Upper lobe of right lung (tissue), 1 donor: Measurements from ENCODE around the gene CAAP1. TPM values are rescaled to one million over a fixed set of nuclear protein-coding genes. Genes with fewer than 3 reads are reported as not detected.

Experiments
- ATAC-seq: fragments of 200-7000 bp; cut with Tn5 transposase; one replicate; pipeline ENCODE4 v1.9.1; 2020; ENCODE audit warnings: mild to moderate bottlenecking, moderate library complexity
- DNase-seq: peaks from one replicate; pipeline ENCODE4 v3.0.0-alpha.2; 2020
- H3K27ac ChIP-seq: fragments of 200-600 bp; one replicate; pipeline ENCODE4 v1.8.0; 2022
- H3K27me3 ChIP-seq: fragments of 200-600 bp; one replicate; pipeline ENCODE4 v1.8.0; 2022; ENCODE audit warnings: mild to moderate bottlenecking
- H3K36me3 ChIP-seq: fragments of 200-600 bp; one replicate; pipeline ENCODE4 v1.8.0; 2022
- H3K4me1 ChIP-seq: fragments of 200-600 bp; one replicate; pipeline ENCODE4 v1.8.0; 2022
- H3K4me3 ChIP-seq: fragments of 200-600 bp; one replicate; pipeline ENCODE4 v1.8.0; 2022; ENCODE audit warnings: mild to moderate bottlenecking
- H3K9me3 ChIP-seq: fragments of 200-600 bp; one replicate; pipeline ENCODE4 v1.8.0; 2022
- intact Hi-C: fragments of 100-400 bp; cut with DNase I; formaldehyde crosslinking; loops from one replicate; pipeline ENCODE4 v1.11.0; 2022
- total RNA-seq: library from RNA; stranded (reverse); fragmentation: NEBNext Ultra II Directional; extraction: Animal tissue kit (Norgen Biotek cat#: 25700); gene quantifications from one replicate; pipeline ENCODE4 v1.2.1, GENCODE V29; 2021
- TF ChIP-seq, protein P1 (sequence below): fragments of 200-600 bp; IDR thresholded peaks from one replicate; pipeline ENCODE4 v1.8.0; 2022; ENCODE audit warnings: antibody characterized with exemption
- donor health status: DM: no; HTN: yes; CAD: no; lungs with severe emphysema.

The CAAP1 gene
- total RNA-seq, 1 donor from 2014 or later, result 11.6 TPM

- Histone ChIP-seq H3K27me3 (no peaks in the 10 kb centered on the region), H3K4me1 (no peaks in the 10 kb centered on the region), H3K4me3 (no peak overlapping the region), H3K27ac (no peak overlapping the region), H3K36me3 (no peaks in the 10 kb centered on the region), H3K9me3 (no peaks in the 10 kb centered on the region)
- ATAC-seq (no peak), DNase-seq (no peak)
- TF ChIP-seq, protein P1, sequence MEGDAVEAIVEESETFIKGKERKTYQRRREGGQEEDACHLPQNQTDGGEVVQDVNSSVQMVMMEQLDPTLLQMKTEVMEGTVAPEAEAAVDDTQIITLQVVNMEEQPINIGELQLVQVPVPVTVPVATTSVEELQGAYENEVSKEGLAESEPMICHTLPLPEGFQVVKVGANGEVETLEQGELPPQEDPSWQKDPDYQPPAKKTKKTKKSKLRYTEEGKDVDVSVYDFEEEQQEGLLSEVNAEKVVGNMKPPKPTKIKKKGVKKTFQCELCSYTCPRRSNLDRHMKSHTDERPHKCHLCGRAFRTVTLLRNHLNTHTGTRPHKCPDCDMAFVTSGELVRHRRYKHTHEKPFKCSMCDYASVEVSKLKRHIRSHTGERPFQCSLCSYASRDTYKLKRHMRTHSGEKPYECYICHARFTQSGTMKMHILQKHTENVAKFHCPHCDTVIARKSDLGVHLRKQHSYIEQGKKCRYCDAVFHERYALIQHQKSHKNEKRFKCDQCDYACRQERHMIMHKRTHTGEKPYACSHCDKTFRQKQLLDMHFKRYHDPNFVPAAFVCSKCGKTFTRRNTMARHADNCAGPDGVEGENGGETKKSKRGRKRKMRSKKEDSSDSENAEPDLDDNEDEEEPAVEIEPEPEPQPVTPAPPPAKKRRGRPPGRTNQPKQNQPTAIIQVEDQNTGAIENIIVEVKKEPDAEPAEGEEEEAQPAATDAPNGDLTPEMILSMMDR, result no peak
- intact Hi-C loops, result no loop called here
Observed at GRCh38 chr9:26814799-26815198, 77.8 kb downstream of the CAAP1 start.

- H3K27ac ChIP-seq, result no peak overlapping the region
- no peaks in the 10 kb centered on the region for H3K9me3 ChIP-seq
- H3K36me3 ChIP-seq, result no peaks in the 10 kb centered on the region
- TF ChIP-seq, protein P1, result no peak
- H3K4me3 ChIP-seq, result no peak overlapping the region
- no peak for DNase-seq
- no peak for ATAC-seq
- H3K4me1 ChIP-seq, result no peaks in the 10 kb centered on the region
- intact Hi-C loops, result no loop called here
- no peaks in the 10 kb centered on the region for H3K27me3 ChIP-seq
Observed at GRCh38 chr9:26813247-26813646, 79.4 kb downstream of the CAAP1 start.

- Histone ChIP-seq H3K36me3 (no peaks in the 10 kb centered on the region), H3K27ac (no peak overlapping the region), H3K4me3 (no peak overlapping the region), H3K9me3 (no peaks in the 10 kb centered on the region), H3K4me1 (no peaks in the 10 kb centered on the region), H3K27me3 (no peaks in the 10 kb centered on the region)
- ATAC-seq, result no peak
- intact Hi-C loops, result no loop called here
- no peak for DNase-seq
- TF ChIP-seq, protein P1, result no peak
Observed at GRCh38 chr9:26812217-26812616, 80.4 kb downstream of the CAAP1 start.

- Histone ChIP-seq H3K9me3 (no peaks in the 10 kb centered on the region), H3K36me3 (no peaks in the 10 kb centered on the region), H3K4me3 (no peak overlapping the region), H3K27ac (no peak overlapping the region), H3K4me1 (no peaks in the 10 kb centered on the region), H3K27me3 (no peaks in the 10 kb centered on the region)
- no peak for DNase-seq
- intact Hi-C loops, result no loop called here
- TF ChIP-seq, protein P1, result no peak
- ATAC-seq, result no peak
Observed at GRCh38 chr9:26811106-26811505, 81.5 kb downstream of the CAAP1 start.

- no peaks in the 10 kb centered on the region for H3K9me3 ChIP-seq
- intact Hi-C loops, result no loop called here
- H3K27ac ChIP-seq, result no peak overlapping the region
- no peak overlapping the region for H3K4me3 ChIP-seq
- DNase-seq (no peak), ATAC-seq (no peak)
- no peaks in the 10 kb centered on the region for H3K27me3 ChIP-seq
- TF ChIP-seq, protein P1, result no peak
- no peaks in the 10 kb centered on the region for H3K4me1 ChIP-seq
- H3K36me3 ChIP-seq, result no peaks in the 10 kb centered on the region
Observed at GRCh38 chr9:26809795-26810194, 82.8 kb downstream of the CAAP1 start.

- TF ChIP-seq, protein P1, result no peak
- H3K4me3 ChIP-seq, result no peak overlapping the region
- no peaks in the 10 kb centered on the region for H3K36me3 ChIP-seq
- no peak for DNase-seq
- H3K27me3 ChIP-seq, result no peaks in the 10 kb centered on the region
- H3K27ac ChIP-seq, result no peak overlapping the region
- intact Hi-C loops, result no loop called here
- ATAC-seq, result no peak
- H3K9me3 ChIP-seq, result no peaks in the 10 kb centered on the region
- no peaks in the 10 kb centered on the region for H3K4me1 ChIP-seq
Observed at GRCh38 chr9:26807161-26807560, 85.4 kb downstream of the CAAP1 start.
